Tibial artery (tissue), 4 donors: ENCODE results near the gene KRT13.

Experiments used
- DNase-seq, 2 donors: peaks; one replicate each; pipeline ENCODE4 v3.0.0-alpha.2; 2019
- H3K27ac ChIP-seq, 2 donors: fragments of 200-600 bp; sonication (generic) in 1 of 2; 1 replicate in 1 of 2; 2 replicates in 1 of 2; pipeline ENCODE4 v1.5.1; 2018 to 2019; ENCODE audit warnings: mild to moderate bottlenecking in 1 of 2
- H3K27me3 ChIP-seq, 2 donors: fragments of 200-600 bp; sonication (generic) in 1 of 2; one replicate each; pipeline versions ENCODE4 v1.5.1 to v1.6.0; 2016 to 2019
- H3K36me3 ChIP-seq, 3 donors: fragments of 200-600 bp; sonication (generic) in 2 of 3; one replicate each; pipeline ENCODE4 v1.5.1; 2016 to 2019; ENCODE audit warnings: mild to moderate bottlenecking in 2 of 3
- H3K4me1 ChIP-seq, 4 donors: fragments of 200-600 bp; sonication (generic) in 2 of 4; 1 replicate in 3 of 4; 2 replicates in 1 of 4; pipeline ENCODE4 v1.5.1; 2016 to 2019
- H3K4me3 ChIP-seq, 2 donors: fragments of 200-600 bp; sonication (generic) in 1 of 2; 1 replicate in 1 of 2; 2 replicates in 1 of 2; pipeline ENCODE4 v1.5.1; 2018 to 2019; ENCODE audit warnings: mild to moderate bottlenecking in 2 of 2
- H3K9me3 ChIP-seq, 3 donors: fragments of 200-600 bp; sonication (generic) in 1 of 3; one replicate each; pipeline ENCODE4 v1.5.1; 2016 to 2019
- CTCF ChIP-seq, 2 experiments: fragments of 200-600 bp in 1 of 2; fragments of 450-650 bp in 1 of 2; IDR thresholded peaks; one replicate each; pipeline ENCODE4 v1.5.1; 2017 to 2019; ENCODE audit warnings: antibody characterized with exemption in 2 of 2, mild to moderate bottlenecking in 1 of 2, moderate library complexity in 1 of 2
- intact Hi-C: fragments of 100-400 bp; cut with DNase I; formaldehyde crosslinking; loops from one replicate; pipeline ENCODE4 v1.15.0; 2023; ENCODE audit warnings: low total_unique reads

The KRT13 gene

GRCh38 chr17:41500131-41500911 lies 5.1 kb downstream of the KRT13 start:
- H3K4me1 ChIP-seq: no peaks in the 10 kb centered on the region
- intact Hi-C loops: no loop called here
- H3K9me3 ChIP-seq: no peaks in the 10 kb centered on the region
- no peak overlapping the region for H3K4me3 ChIP-seq
- DNase-seq: no peak
- TF ChIP-seq CTCF (IDR thresholded peaks at IDR 0.05): no peak
- no peak overlapping the region for H3K27ac ChIP-seq
- H3K27me3 ChIP-seq: peaks cover 0 to 21% of the 10 kb centered on the region in 2 donors
- H3K36me3 ChIP-seq: no peaks in the 10 kb centered on the region

- no peak for TF ChIP-seq CTCF (IDR thresholded peaks at IDR 0.05)
- intact Hi-C loops: no loop called here
- DNase-seq: no peak
- Histone ChIP-seq H3K4me1 (no peaks in the 10 kb centered on the region), H3K4me3 (no peak overlapping the region), H3K36me3 (no peaks in the 10 kb centered on the region), H3K9me3 (no peaks in the 10 kb centered on the region), H3K27ac (no peak overlapping the region), H3K27me3 (peaks cover 0 to 21% of the 10 kb centered on the region in 2 donors)
Measured at GRCh38 chr17:41499714-41500113, 5.7 kb downstream of the KRT13 start.

- no peak for DNase-seq
- intact Hi-C loops: no loop called here
- H3K4me3 ChIP-seq: no peak overlapping the region
Measured at GRCh38 chr17:41498276-41498675, 7.1 kb downstream of the KRT13 start.

GRCh38 chr17:41496803-41497484 lies 8.5 kb downstream of the KRT13 start:
- H3K27ac ChIP-seq: no peak overlapping the region
- peak in 1 of 2 experiments; percentile 38 for TF ChIP-seq CTCF (IDR thresholded peaks at IDR 0.05)
- H3K4me3 ChIP-seq: no peak overlapping the region
- intact Hi-C loops: no loop called here
- H3K36me3 ChIP-seq: no peaks in the 10 kb centered on the region
- H3K4me1 ChIP-seq: no peaks in the 10 kb centered on the region
- no peaks in the 10 kb centered on the region for H3K9me3 ChIP-seq
- DNase-seq: peak; percentile 58 to 77
- H3K27me3 ChIP-seq: peaks cover 0 to 21% of the 10 kb centered on the region in 2 donors

More at GRCh38 chr17:41498276-41498675, 7.1 kb downstream of the KRT13 start:
- no peaks in the 10 kb centered on the region for H3K4me1 ChIP-seq
- no peaks in the 10 kb centered on the region for H3K36me3 ChIP-seq
- no peaks in the 10 kb centered on the region for H3K9me3 ChIP-seq
- no peak overlapping the region for H3K27ac ChIP-seq
- peaks cover 0 to 21% of the 10 kb centered on the region in 2 donors for H3K27me3 ChIP-seq
- TF ChIP-seq CTCF (IDR thresholded peaks at IDR 0.05): no peak

- Histone ChIP-seq H3K4me1 (no peaks in the 10 kb centered on the region), H3K9me3 (no peaks in the 10 kb centered on the region), H3K27ac (no peak overlapping the region), H3K4me3 (no peak overlapping the region), H3K27me3 (peaks cover 0 to 15% of the 10 kb centered on the region in 2 donors), H3K36me3 (no peaks in the 10 kb centered on the region)
- TF ChIP-seq CTCF (IDR thresholded peaks at IDR 0.05): no peak
- DNase-seq: no peak
- intact Hi-C loops: no loop called here
Measured at GRCh38 chr17:41494524-41494923, 10.9 kb downstream of the KRT13 start.
